ENCODE data around the gene UPK3A.

Gene UPK3A

DNA sequence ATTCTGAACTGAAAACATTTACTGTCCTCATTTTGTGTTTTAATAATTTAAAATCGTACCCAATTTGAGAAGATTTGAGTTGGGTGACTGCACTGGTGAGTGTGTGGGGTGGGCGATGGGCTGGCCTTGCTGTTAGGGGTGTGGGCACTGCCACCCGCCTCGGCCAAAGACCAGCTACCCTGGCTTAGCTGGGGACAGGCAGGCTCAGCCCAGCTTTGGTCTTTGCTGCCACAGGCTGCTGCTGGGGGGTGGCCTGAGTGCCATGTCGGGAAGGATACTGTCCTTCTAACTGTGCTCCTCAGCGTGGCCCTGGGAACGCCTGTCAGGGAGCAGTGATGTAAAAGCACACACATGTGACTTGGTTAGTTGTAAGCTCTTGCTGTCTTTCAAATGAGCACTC, 47.3 kb downstream of the UPK3A start:
- no peak for DNase-seq

DNA sequence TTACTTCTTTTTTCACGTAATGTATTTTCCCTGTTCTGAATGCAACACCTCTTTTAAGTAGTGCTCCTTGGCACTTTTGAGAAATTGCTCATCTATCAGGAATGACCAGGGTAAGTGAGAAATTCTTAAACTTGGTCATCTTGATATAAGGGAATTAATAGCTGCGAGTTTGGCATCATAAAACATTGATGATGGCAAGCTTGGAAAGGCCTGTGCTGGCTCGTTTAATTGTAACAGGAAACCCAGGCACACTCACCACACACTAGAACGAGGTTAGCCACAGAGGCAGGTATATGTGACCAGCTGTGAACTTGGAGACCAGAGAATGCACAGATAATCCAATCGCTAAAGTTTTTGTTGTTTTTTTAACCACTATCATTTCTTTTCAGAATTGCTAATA, 49.3 kb downstream of the UPK3A start:
- DNase-seq = no peak

DNA sequence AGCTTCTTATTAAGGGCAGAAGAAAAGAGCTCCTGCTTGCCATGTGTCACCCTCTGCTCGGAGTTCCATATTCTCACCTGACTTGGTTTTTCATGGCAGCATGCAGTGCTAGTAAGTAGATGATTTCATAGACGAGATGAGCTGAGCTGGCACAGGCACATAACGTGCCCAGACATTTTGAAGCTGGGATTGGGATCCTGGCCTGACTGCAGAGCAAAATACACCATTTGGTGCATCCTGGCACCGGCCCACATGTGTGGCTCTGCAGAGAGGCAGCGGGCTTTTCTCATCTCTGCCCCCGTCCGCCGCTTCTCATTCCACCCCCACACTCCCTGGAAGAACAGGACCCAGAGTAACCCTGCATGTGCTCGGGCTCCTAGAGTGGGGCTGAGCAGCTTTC, 49.8 kb downstream of the UPK3A start:
- no peak for DNase-seq

DNA sequence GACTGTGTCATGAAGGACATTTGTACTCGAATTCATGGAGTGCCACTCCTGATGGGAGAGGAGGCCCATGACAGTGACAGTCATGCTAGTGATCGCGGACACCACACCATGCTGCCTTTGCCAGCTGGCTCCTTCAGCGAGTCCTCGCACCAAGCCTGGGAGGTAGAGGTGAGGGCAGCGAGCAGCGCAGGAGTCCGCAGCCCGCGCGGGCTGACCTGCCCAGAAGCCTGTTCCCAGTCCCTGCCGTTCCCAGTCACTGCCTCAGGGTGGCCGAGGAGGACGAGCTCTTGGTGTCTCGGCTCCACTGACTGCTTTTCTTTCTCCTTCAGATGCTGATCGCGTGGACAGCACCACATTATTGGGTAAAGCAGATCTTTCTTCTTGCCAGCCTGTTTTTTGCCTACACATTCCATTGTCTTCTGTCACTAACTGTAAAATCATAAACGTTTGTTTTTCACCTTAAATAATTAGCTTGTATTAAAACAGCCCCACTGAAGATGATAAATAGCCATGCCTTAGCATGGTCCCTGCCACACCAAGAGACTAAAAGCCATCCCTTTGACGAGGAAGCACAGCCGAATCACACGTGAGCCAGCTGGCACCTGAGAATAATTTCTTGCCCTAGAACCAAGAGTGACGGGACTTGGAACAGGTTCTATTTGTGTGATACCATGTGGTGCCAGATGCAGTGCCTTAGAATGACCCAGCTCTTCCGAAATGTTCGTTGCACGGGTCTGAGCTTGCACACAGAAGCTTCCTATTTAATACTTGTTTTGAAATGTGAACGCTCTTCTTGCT, 50.5 kb downstream of the UPK3A start:
- DNase-seq = no peak

DNA sequence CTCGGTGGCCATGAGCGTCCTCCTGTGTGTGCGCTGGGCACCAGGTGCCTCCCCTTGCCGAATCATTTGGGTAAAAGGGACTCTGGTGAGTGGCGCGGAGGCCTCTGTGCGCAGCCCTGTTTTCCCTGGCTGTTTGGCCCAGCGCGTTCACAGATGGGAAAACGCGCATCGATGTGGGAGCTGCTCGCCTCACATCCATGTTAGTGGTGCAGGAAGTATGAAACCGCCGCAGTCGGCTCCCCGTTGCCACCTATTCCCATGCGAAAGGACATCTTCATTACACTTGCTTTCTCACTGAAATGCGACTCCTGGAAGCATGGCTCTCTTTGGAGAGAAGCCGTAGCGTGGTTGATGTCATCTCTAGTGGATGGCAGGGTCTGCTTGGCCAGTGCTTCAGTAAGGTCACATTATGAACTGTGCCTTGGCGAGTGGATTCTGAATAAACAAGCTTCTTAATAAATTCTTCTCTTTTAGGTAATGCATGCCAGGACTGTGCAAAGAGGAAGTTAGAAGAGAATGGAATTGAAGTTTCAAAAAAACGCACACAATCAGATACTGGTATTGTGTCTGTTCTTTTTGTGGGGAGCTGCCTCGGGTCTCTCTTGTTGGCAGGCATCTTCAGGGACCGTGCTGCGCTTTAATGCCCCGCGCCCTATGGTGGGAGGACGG, 51.2 kb downstream of the UPK3A start:
- DNase-seq = no peak

DNA sequence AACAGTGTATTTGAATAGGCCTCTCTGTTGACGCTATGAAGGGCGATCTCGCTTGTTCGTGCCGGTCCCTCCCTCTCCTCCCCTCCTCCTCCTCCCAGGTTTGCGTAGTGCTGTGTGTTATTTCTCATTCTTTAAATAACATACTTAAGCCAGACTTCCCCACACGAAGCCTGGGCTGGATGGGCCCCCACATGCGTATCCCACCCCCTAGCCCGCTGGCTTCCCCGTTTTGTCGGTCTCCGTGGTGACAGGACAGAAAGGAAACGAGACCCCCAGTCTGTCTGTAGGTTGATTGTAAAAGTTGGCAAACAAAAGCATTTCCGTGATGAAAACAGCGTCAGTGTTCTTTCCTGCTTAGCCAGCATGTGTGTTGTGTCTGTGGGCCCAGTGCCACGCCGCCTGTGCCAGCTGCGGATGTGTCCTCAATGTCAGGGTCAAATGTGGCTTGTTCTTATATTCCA, 52.3 kb downstream of the UPK3A start:
- no peak for DNase-seq

DNA sequence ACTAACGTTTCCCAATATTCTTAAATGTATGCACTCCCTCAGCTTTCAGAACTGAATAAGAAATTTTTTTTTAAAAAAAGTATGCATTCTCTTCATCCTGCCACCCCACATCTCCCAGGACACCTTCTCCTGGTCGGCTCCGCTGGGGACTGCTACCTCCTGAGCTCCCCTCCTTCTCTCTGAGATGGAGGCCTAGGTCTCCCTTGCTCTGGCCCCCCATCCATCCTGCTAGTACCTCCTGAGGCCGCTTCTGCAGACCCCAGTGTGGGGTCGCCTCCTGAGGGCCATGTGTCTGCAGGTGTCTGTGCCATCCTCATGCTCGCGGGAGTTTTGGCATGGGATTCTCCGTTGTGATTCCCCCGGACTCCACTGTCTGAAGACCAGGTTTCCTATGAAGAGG, 52.8 kb downstream of the UPK3A start:
- DNase-seq = no peak

DNA sequence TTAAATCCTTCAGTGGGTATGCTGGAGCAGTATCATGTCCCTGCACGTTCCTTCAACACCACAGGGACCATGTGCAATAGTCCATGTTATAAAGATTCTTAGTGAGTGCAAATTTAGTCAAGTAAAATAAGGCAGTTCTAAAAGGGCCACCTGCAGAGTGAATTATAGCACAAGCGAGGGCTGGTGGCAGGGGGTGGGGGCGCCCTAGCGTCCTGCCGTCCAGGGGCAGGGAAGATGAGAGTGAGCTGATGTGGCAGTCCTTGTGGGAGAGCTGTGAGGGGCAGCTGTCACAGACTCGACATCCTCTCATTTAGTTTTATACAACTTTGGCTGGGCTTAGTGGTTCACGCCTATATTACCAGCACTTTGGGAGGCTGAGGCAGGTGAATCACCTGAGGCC, 54.0 kb downstream of the UPK3A start:
- DNase-seq = no peak

DNA sequence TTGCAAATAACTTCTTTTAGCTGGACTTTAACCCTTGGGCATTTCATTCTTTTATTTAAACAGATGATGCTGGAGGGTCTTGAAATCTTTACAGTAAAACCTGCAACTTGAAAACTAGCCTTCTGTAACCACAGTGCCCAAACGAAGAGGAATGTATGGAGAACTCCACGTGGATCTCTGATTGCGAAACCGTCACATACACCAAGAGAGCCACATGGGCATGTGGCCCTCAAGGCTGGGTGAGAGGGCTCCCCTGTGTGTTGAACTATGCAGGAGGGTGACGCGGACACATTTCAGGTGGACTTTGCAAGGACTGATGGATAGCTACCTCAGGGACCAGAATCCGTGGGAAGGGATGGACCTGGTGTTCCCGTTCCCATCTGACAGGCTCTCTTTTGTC, 55.6 kb downstream of the UPK3A start:
- no peak for DNase-seq

DNA sequence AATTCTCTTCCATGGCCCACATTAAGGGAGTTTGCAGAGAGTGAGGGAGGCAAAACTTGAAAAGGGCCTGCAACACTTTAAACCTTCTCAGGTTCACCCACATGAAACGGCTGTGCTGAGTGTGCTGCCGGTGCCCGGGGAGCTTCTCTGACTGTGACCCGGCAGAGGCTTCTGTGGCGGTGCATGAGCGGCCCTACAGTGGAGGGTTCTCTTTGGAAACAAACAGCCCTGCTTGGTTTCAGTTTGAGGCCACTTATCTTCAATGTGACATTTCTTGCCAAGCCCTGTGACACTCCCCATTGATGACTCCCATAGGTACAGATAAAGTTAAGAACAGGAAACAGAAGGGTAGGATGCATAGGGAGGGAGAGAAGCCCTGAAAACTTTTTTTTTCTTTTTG, 56.7 kb downstream of the UPK3A start:
- no peak for DNase-seq

DNA sequence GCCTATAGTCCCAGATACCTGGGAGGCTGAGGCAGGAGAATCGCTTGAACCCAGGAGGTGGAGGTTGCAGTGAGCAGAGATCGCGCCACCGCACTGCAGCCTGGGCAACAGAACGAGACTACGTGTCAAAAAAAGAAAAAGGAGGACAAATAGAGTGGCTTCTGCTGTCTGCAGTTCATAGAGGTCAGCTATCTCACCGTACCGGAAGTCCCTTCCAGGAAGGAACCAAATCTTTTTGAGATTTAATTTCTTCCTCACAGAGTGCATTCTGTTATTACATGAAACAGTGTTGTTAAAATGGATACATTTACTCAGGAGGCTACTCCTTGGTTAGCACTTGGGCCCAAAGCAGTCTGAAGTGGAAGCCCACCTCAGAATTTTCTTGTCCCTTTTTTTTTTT, 58.4 kb downstream of the UPK3A start:
- no peak for DNase-seq

DNA sequence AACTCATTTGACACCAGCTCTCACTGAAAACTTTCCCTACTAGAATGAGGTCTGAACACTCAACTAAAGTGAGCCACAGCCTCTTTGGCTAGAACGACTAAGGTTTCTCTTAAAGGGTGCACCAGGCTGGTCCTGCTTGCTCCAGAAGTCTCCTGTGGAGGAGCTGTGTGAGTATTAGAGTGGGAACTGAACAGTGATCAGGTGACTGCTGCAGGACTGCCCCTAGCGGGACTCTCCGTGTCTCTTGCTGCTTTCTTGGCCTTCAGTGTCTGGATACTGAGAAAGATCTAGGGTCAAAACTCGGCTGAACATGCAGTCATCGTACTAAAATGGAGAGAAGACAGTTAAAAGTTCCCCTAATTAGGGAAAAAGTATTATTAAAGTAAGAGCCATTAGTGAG, 59.6 kb downstream of the UPK3A start:
- DNase-seq = no peak
